Fibroblast of pulmonary artery (primary cell): ENCODE data around the gene AKAP13.

Experiments
- DNase-seq: peaks from one replicate; pipeline ENCODE4 v3.0.0-alpha.2; 2010; ENCODE audit warnings: low read depth
- H3K4me3 ChIP-seq: replicated peaks from 2 replicates; pipeline ENCODE4 v1.5.1; 2011; ENCODE audit warnings: low read depth, mild to moderate bottlenecking, control low read depth, low read length, moderate library complexity
- CTCF ChIP-seq: IDR thresholded peaks from 2 replicates; pipeline ENCODE4 v1.5.1; 2011; ENCODE audit warnings: mild to moderate bottlenecking, control low read depth, low read length, inconsistent platforms; ENCODE audit errors: missing control alignments

AKAP13 gene

GRCh38 chr15:85493260-85493659 lies 112.9 kb downstream of the AKAP13 start:
- no peak for TF ChIP-seq CTCF
- no peak overlapping the region for H3K4me3 ChIP-seq
- DNase-seq: no peak

GRCh38 chr15:85494048-85494777 lies 113.8 kb downstream of the AKAP13 start:
- DNase-seq: peak; percentile 91
- no peak for TF ChIP-seq CTCF
- H3K4me3 ChIP-seq: no peak overlapping the region

- H3K4me3 ChIP-seq: no peak overlapping the region
- TF ChIP-seq CTCF: no peak
- no peak for DNase-seq
Measured at GRCh38 chr15:85495096-85495495, 114.7 kb downstream of the AKAP13 start.

- TF ChIP-seq CTCF: no peak
- no peak overlapping the region for H3K4me3 ChIP-seq
- no peak for DNase-seq
Measured at GRCh38 chr15:85495544-85495943, 115.1 kb downstream of the AKAP13 start.

GRCh38 chr15:85496151-85496550 lies 115.7 kb downstream of the AKAP13 start:
- no peak overlapping the region for H3K4me3 ChIP-seq
- DNase-seq: no peak
- no peak for TF ChIP-seq CTCF

GRCh38 chr15:85496551-85497171 lies 116.3 kb downstream of the AKAP13 start:
- TF ChIP-seq CTCF: no peak
- no peak overlapping the region for H3K4me3 ChIP-seq
- no peak for DNase-seq

GRCh38 chr15:85497172-85497569 lies 116.8 kb downstream of the AKAP13 start:
- TF ChIP-seq CTCF: no peak
- no peak for DNase-seq
- H3K4me3 ChIP-seq: no peak overlapping the region
